Left ventricle myocardium superior (tissue), 1 donor: Measurements from ENCODE around the gene MDK. TPM values are rescaled to one million over a fixed set of nuclear protein-coding genes. Genes with fewer than 3 reads are reported as not detected.
A peak's percentile ranks its signal among the peaks of the same experiment; 100 is the strongest.

ENCODE experiments used
- ATAC-seq: fragments of 200-7000 bp; cut with Tn5 transposase; one replicate; pipeline ENCODE4 v1.9.1; 2020; ENCODE audit warnings: mild to moderate bottlenecking, moderate library complexity
- DNase-seq: peaks from one replicate; pipeline ENCODE4 v3.0.0-alpha.2; 2020
- intact Hi-C: fragments of 100-400 bp; cut with micrococcal nuclease; formaldehyde crosslinking; loops from one replicate; pipeline ENCODE4 v1.11.0; 2022
- total RNA-seq: library from RNA; stranded (reverse); fragmentation: NEBNext Ultra II Directional; extraction: Animal tissue kit (Norgen Biotek cat#: 25700); gene quantifications from one replicate; pipeline ENCODE4 v1.2.1, GENCODE V29; 2021
- donor health status: DM: no; HTN: yes; CAD: no; lungs with severe emphysema.

MDK gene
- total RNA-seq, 1 donor from 2014 or later, result 5.7 TPM

DNA sequence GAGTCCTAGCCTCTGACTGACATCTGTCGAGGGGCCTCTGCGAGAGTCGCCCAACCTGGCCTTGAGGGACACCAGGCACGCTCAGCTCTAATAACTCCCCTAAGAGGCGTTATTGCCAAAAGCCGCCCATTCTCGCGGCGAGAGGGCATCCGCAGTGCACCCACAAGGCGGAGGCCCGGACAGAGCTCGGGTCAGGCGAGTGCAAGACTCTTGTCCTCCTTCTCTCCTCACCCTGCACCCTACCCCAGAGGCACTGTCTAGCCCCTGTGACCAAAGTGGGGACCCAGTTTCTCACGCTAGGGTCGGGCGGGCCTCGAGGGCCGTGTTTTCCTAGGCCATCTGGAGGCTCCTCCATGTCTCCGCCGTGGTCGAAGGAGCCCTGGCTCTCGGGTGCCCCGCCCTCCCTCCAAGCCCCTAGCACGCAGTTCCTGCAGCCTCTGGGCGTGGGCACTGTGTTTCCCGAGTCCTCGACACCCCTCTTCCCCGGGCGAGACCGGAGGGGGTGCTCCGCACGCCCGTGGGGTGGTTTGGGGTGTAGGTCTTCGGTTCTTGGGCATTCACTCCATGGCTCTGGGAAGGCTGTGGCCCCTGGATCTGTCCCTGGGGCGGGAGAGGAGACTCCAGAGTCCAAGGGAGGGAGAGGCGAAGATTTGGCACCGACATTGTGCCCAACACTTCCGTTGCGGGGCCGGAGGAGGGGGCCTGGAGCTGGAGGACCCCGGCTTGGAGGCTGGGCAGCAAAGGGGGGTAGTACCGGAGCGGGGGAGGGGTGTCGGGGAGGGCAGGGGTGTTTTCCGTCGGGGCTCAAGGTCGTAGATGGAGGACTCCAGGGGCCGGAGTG, 9.1 kb downstream of the MDK start:
- DNase-seq (no peak), ATAC-seq (no peak)
- intact Hi-C loops, result loop anchor here (5.0 kb wide), 1 partner anchor 147 kb away; no protein-coding TSS in a partner anchor

DNA sequence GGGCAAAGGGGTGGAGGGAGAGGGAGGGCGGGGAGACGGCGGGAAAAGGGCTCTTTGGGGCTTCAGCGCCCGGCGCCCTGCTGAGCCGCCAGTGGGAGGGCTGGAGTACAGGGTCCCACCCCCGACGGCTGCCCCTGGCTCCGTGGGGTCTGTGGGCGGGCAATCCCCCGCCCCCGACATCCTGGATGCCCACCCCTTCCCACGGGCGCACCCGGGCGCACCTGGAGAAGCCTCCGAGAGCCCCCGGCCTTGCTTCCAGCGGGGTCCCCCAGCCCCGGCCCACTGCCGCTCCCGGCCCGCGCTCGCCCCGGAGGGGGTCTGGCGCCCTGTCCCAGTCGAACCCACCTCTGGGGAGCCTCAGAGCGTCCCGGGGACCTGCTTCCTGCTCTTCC, 9.7 kb downstream of the MDK start:
- no peak for ATAC-seq
- no peak for DNase-seq
- intact Hi-C loops, result loop anchor here (5.0 kb wide), 1 partner anchor 146 kb away; no protein-coding TSS in a partner anchor

DNA sequence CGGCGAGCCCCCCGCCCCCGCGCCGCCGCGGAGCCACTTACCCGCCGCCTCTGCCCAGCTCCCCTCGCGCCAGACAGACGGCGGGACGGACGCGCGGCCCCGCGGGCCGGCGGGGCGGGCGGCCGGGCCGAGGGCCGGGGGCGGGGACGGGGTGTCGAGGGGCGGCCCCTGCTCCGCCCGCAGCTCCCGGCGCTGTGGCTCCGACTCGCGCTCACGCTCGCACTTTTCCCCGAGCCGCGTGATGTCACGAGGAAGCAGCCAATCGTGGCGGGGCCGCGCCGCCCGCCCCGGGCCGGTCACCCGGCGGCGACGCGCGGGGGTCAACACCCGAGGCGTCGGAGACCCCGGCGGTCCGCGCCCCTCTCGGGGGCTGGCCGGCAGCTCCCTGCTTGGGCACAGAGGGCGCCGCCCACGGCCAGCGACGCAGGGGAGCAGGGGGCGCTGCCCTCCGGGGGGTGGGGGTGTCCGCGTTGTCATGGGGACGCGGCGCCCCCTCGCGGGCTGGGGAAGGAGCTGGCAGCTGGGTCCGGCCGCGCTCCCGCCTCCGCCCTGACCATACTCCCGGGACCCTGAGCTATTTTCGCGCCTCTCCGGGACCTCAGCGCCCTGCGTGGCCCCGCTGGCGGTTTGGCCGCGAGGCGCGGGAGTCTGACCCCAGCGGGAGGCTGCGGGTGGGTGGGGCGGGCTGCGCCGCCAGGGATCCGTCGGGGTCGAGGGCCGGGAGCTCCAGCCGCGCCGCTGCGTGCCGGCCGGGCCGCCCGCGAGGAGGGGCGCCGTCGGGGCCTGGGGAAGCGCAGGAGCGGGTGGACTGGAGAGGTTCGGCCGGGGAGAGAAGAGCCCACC, 10.3 kb downstream of the MDK start, which contains the start of gene CHRM4:
Gene CHRM4, minus strand, starts transcription at position 199 of the 843 bp plus-strand sequence. CDS start 5,219 bp downstream, outside the sequence.
- no peak for DNase-seq

DNA sequence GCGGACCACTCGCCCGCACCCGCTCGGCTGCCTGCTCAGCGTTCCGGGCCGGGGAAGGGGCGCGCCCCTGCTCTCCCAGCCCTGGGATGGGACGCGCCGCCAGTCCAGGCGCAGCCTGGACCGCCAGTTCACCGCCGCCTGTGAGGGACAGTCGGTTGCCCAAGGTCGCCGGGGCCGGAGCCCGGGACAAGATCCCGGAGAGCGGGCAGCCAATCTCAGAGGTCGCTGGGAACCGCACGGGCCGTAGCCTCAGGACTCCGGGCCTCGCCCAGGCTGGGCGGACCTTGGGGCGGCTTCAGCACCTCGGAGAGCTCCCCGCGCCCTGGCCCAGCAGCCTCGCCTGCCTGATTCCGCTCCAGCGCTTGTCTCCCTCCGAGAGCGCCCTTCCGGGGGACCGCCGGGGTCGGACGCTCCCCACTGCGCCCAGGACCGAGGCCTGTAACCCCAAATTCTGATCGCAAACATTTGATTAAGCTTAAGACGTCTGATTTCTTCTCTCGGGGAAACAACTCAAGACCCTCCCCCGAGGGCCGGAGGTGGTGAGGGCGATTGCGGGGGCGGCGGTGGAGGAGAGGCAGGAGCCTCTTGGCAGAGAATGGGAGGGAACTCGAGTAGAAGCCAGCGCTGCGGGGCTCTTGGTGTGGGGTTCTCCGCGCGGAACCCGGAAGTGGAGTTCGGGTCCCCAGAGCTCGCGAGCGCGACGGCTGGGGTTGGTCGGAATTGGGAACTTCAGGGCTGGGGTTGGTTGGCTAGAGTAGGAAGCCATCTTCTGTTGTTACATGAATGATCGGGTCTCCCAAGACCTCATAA, 11.2 kb downstream of the MDK start:
- intact Hi-C loops, result loop anchor here (5.0 kb wide), 1 partner anchor 145 kb away; no protein-coding TSS in a partner anchor
- ATAC-seq (peak; percentile 92), DNase-seq (peak; percentile 92)

More for the DNA sequence above, 10.3 kb downstream of the MDK start, which contains the start of gene CHRM4:
- ATAC-seq, result peak; percentile 8
- intact Hi-C loops, result loop anchor here (5.0 kb wide), 1 partner anchor 146 kb away; no protein-coding TSS in a partner anchor

DNA sequence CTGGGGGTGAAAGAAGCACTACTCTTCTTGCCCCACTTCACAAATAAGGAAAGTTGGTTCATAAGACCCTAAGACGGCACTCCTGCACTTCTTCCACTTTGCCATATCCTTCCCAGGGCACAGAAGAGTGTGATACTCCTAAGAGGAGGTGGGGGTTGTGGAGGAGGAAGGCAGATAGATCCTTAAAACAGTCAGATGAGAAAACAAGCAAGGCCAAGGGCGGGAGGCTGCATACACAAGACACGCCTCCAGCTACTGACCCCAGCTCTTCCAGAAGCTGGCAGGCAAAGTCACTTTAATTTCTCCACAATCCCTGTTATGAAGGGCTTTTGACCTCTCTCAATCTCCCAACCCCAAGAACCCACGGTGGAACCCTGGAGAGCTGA, 11.8 kb downstream of the MDK start:
- no peak for ATAC-seq
- no peak for DNase-seq
- intact Hi-C loops, result loop anchor here (5.0 kb wide), 1 partner anchor 144 kb away; no protein-coding TSS in a partner anchor

DNA sequence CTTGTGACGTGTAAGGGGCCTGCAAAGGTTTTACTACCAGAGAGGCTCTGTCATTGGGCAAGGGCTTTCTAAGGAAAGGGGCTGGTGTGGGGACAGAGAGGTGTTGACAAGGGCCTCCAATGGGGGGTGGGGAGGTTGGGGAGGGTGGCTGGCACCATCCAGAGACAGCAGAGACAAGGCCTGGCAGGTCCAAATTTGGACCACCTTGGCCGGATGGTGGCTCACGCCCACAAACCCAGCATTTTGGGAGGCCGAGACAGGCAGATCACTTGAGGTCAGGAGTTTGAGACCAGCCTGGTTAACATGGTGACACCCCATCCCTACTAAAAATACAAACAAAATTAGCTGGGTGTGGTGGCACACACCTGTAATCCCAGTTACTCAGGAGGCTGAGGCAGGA, 12.3 kb downstream of the MDK start:
- ATAC-seq (no peak), DNase-seq (no peak)
- intact Hi-C loops, result loop anchor here (5.0 kb wide), 1 partner anchor 144 kb away; no protein-coding TSS in a partner anchor

DNA sequence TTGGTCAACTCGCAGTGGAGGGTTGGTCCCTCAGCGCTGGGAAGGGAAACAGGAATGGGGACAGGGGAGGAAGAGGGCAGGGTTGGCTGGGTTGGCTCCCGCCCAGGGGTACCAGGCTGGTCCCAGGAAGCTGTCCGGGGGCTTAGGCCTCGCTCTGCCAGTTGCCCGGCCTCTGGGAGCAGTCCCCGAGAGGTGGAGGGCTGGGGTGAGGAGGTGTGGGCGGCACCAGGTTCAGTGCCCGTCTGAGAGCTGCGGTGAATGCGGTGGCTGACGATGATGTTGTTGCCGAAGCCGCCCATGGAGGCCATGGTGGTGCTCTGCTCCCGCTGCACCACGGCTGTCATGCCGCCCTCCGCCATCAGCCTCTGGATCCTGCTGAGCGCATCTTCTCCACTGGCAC, 16.1 kb downstream of the MDK start:
- intact Hi-C loops, result no loop called here
- ATAC-seq (no peak), DNase-seq (no peak)

DNA sequence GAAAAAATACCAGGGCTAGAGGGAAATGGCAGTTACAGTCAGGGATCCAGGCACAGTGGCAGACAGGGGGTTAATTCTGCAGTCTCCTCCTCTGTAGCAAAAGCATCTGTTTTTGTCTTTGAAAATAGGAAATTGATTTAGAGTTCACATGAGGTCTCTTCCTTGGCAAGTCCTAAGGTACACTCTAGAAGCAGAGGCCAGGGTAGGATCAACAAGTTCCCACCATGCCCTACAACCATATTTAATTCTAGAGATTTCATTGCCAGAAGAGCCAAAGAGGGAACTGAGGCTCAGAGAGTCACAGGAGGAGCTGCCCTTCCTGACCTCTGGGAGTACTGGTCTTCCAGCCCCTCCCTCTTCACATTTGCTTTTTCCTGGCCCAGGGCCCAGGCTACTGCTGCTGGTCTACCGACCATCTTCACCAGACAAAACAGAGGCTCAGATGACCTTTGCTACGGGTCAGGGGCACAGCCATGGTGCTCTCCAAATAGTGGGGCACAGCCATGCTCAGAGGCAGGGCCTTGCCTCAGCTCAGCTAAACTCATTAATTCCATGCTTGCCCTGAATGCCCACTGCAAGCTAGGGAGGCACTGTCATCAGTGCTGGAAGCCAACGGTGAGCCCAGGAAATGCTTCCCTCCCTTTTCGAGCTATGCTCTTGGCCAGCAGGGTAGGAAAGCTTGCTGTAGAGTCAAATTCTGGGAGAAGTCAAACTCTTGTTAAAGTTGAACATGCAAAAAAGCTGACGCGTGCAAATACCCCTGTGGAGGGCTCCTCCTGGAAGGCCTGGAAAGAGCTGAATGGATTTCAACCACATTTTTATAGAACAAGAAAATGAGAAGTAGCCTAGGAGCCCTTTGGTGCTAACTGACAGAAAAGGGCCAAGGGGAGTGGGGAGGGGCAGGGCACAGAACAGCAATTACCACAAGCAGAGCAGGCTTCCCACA, 21.8 kb downstream of the MDK start:
- DNase-seq, result no peak
- ATAC-seq, result peak; percentile 66

DNA sequence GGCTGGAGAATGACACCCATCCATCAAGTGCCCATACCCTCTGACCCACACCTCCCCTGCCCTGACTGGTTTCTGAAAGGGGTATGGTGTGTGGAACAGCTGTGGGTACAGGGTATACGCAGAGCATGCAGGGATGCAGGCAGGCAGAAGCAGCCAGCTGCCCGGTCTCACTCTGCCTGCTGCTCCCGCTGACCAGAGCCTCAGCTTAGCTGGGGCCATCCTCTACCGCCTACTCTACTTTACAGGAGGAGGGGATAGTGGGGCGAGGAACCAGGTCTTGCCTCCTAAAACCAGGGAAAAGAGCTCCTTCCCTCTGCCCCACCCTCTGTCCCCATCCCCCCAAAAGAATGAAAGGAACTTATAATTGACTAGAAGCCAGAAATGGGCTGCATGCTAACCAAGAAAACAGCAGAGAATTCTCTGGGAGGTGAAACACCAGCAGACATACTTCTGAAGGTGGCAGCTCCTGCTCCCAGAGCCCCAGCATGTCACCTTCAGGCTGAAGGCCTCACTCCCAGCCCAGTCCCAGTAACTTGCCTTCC, 23.1 kb downstream of the MDK start:
- DNase-seq, result no peak
- ATAC-seq, result no peak
- intact Hi-C loops, result no loop called here

More for the DNA sequence above, 21.8 kb downstream of the MDK start:
- intact Hi-C loops, result no loop called here

DNA sequence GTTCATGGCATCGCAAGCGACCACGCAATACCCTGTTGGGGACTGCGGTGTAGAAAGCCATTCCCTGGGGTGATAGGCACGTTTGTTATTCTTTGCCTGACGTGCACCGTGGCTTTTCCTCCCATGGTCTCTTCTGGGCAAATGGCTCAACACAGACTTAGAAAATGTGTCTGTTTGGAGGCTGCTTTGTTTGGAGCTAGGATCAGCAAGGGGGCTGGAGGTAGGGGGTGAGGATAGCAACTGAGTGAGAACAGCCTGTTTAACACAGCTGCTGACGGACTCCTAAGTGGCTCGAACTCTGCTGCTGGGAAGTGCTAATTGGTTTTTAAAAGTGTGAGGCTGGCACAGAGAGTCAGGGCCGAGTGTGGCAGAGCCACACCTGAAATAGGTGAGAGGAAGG, 26.2 kb downstream of the MDK start:
- intact Hi-C loops, result no loop called here
- DNase-seq (no peak), ATAC-seq (no peak)

DNA sequence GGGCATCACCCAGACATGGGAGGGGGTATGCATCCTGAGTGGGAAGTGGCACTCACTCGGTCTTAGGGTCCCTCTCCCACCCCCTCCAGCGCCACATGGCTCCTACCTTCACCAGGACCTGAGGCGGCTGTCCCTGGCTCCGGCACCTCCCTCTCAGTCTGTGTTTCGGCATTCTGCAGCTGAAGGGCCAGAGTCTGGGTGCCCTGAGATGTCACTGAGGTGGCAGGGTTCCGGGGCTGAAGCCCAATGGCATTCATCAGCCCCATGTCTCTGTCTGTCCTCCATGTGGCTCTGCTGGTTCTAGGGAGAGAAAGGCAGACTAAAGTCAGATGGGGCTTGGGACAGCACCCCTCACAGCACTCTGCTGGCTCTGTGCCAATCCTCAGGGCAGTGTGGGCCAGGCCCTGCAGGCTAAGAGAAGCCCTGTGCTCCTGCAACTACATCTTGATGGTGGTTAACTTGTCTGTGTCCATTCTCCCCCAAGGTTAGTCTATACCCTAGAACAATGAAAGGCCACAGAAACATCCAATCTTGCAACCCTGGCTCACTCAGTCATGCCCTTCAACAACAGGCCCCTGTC, 27.0 kb downstream of the MDK start:
- DNase-seq, result no peak
- ATAC-seq, result no peak
- intact Hi-C loops, result no loop called here

DNA sequence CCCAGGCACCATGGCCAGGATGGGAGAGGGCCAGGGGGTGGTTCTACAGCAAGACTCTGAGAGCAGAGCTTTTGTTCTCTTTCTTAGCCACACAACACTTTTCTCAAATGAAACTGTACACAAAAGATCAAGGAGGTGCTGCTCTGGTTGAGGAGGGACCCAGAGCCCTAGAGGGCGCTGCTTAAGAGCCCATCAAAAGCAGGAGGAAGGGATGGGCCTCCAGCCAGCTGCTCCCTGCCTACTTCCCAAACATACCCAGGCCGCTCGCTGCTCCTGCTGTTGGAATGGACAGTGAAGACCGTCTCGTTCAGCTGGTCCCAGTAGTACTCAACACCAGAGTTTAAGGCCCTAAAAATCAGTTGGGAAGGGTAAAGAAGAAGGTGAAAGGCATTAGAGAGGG, 28.6 kb downstream of the MDK start:
- no peak for DNase-seq
- intact Hi-C loops, result no loop called here
- no peak for ATAC-seq

DNA sequence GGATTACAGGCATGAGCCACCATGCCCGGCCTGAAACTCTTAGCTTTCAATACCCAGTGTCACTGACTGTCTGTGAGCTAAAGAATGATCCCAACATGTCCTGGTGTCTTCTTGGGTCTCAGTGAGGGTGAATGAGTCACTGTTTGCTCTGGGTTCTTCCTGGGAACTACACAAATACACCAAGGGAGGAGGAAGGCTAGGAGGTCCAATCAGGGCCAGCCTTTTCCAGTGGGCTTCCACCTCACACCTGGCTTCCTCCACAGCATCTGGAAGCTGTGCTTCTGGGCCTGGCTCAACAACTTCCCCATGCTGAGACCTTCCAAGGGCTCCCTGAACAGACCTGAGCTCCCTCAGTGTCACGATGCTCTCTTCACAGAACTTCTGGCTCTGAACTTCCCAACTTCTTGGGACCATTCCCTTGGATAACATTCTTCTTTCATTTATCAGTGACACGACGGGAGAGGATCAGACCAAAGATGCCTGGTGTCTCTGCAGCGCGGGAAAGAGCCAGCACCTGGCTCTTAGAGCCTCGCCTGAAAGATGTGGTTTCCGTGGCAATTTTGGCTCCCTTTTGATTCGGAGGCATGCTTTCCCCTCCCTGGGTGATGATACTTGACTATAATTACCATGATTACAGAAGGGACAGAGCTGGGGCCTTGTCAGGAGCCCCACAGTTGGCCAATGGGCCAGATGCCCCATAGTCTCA, 32.4 kb downstream of the MDK start:
- no peak for ATAC-seq
- DNase-seq, result no peak
- intact Hi-C loops, result no loop called here

DNA sequence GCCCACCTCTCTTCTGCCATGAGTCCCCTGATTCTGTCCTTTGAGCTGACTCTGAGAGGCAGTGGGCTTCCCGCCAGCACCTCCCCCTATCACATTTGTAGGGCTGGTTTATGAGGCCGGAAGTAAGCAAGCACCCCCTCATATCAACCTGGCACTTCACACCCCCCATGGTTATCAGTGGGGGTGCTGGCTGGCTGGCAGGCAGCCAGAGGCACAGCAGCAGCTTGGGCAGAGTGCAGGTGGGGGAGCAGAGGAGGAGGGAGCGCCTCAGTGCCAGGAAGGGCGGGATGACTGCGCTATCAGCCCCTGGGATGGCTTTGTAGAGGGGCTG, 33.0 kb downstream of the MDK start:
- no peak for DNase-seq
- intact Hi-C loops, result no loop called here
- ATAC-seq, result no peak

DNA sequence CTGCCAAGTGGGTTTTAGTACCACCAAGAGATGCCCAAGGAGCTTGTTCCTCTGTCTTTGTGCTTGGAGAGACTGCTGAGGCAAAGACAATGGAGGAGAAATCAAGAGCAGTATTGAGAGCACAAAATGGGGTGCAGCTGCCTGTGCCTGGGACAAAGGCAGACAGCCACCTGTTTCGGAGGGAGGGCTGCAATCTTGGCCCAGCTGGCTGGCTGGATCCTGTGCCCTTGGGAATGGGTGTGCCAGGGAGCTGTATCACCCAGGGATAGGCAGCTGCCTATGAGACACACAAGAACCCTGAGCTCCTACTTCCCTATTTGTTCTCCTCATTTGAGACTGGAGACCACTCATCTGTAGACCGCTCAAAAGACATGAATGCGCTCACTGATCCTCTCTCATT, 33.4 kb downstream of the MDK start:
- DNase-seq (no peak), ATAC-seq (no peak)
- intact Hi-C loops, result no loop called here

DNA sequence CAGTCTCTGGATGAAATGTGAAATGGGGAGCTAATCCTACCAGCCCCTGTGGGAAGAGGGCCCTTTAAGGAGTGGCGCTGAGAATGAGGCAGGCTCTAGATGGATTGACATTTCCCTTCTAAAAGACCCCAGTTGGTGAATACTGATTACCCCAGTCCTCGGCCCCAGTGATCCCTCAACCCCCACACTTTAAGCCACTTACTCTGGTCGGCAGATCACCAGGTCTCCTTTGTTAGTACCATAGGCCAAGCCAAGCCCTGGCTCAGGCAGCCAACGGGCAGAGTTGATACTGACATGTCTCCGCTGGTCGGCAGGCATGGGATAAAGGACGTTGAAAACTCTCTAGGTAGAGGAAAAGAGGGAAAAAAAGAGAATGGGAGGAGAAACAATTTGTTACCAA, 36.2 kb downstream of the MDK start:
- no peak for DNase-seq
- intact Hi-C loops, result no loop called here
- ATAC-seq, result no peak

DNA sequence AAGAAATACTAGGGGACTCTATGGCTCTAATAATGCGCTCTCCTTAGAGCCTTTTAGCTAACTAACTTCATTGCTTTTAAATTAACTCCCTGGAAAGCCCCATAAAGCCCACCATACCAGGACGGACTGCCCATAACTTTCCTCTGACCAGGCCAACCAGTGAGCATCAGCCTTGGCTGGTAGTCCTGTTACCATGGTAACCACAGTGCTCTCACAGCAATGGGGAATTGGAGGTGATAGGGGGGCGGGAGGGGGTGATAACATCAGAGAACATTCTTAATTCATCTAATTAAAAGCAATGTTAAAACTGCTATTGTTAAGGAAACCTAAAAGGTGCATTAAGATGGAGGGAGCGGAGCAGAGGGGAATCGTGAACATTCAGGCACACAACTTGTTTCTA, 37.3 kb downstream of the MDK start:
- intact Hi-C loops, result no loop called here
- no peak for ATAC-seq
- no peak for DNase-seq
